Renal cortex interstitium (tissue), 11 donors: Measurements from ENCODE around the gene BMPR1B. TPM values are rescaled to one million over a fixed set of nuclear protein-coding genes. Genes with fewer than 3 reads are reported as not detected.
"Not testable (repeated sequence)": the region's sequence is repeated elsewhere in the genome, so short reads cannot be mapped to it uniquely, and the experiment has no call there.

Experiments used
- DNase-seq, 11 donors: peaks; one replicate each; pipeline ENCODE4 v3.0.0-alpha.2; 2013; ENCODE audit warnings: low read depth in 9 of 11, low spot score in 4 of 11; ENCODE audit errors: extremely low read depth in 1 of 11
- polyA plus RNA-seq, 3 donors: library from polyadenylated mRNA; unstranded; fragments of 120-200 nt; gene quantifications; one replicate each; pipeline ENCODE4 v1.2.1, GENCODE V29; 2013; ENCODE audit not compliant: insufficient read length in 3 of 3

Gene BMPR1B
- polyA plus RNA-seq, 3 donors, result 17.1 to 25.6 (median 17.8) TPM

- no peak for DNase-seq
Measured at GRCh38 chr4:94813221-94813620, 55.5 kb downstream of the BMPR1B start.

GRCh38 chr4:94814237-94814636 lies 56.5 kb downstream of the BMPR1B start:
- no peak for DNase-seq

- DNase-seq, result no peak
Measured at GRCh38 chr4:94819371-94820168, 61.8 kb downstream of the BMPR1B start.

GRCh38 chr4:94826206-94826605 lies 68.5 kb downstream of the BMPR1B start:
- DNase-seq, result no peak

GRCh38 chr4:94827481-94828110 lies 69.8 kb downstream of the BMPR1B start:
- DNase-seq, result no peak

- DNase-seq, result no peak
Measured at GRCh38 chr4:94828882-94829281, 71.1 kb downstream of the BMPR1B start.

- DNase-seq, result no peak
Measured at GRCh38 chr4:94831607-94832006, 73.9 kb downstream of the BMPR1B start.

- not testable (repeated sequence) for DNase-seq
Measured at GRCh38 chr4:94832329-94832728, 74.6 kb downstream of the BMPR1B start.

GRCh38 chr4:94833394-94833793 lies 75.6 kb downstream of the BMPR1B start:
- DNase-seq, result no peak

GRCh38 chr4:94834501-94834900 lies 76.7 kb downstream of the BMPR1B start:
- peak in 3 of 11 donors; percentile 14 to 31 (median 18) for DNase-seq

GRCh38 chr4:94841166-94841863 lies 83.6 kb downstream of the BMPR1B start:
- DNase-seq, result not testable (repeated sequence)

GRCh38 chr4:94841864-94842221 lies 84.1 kb downstream of the BMPR1B start:
- no peak for DNase-seq

- DNase-seq, result no peak
Measured at GRCh38 chr4:94843216-94843615, 85.5 kb downstream of the BMPR1B start.

- DNase-seq, result no peak
Measured at GRCh38 chr4:94848326-94848725, 90.6 kb downstream of the BMPR1B start.

GRCh38 chr4:94849901-94850300 lies 92.1 kb downstream of the BMPR1B start:
- DNase-seq, result no peak

GRCh38 chr4:94852616-94853015 lies 94.9 kb downstream of the BMPR1B start:
- DNase-seq, result no peak

GRCh38 chr4:94856030-94856429 lies 98.3 kb downstream of the BMPR1B start:
- no peak for DNase-seq

- DNase-seq, result no peak
Measured at GRCh38 chr4:94870146-94870545, 112.4 kb downstream of the BMPR1B start.

- DNase-seq, result no peak
Measured at GRCh38 chr4:94871644-94872305, 114.0 kb downstream of the BMPR1B start.

GRCh38 chr4:94877973-94878372 lies 120.2 kb downstream of the BMPR1B start:
- DNase-seq, result no peak
